ENCODE measurements around the gene DENND5A.

DENND5A gene

GRCh38 chr11:9143721-9144120 is 121.4 kb downstream of the DENND5A start:
- in situ Hi-C loops (cut with HindIII; ENCODE audit: low pct_ligation_motif_present, low sequenced_read_pairs): no loop called here
- Histone ChIP-seq H3K27me3 (replicated peaks) (no peaks in the 10 kb centered on the region), H3K27ac (no peak overlapping the region), H3K36me3 (replicated peaks) (peaks cover 78% of the 10 kb centered on the region), H3K4me3 (ENCODE audit: low read depth, low read length) (no peak overlapping the region)
- no peak for TF ChIP-seq CTCF (IDR thresholded peaks at IDR 0.05; ENCODE audit: low read depth, low read length, missing control alignments)
- no peak for DNase-seq

DNA sequence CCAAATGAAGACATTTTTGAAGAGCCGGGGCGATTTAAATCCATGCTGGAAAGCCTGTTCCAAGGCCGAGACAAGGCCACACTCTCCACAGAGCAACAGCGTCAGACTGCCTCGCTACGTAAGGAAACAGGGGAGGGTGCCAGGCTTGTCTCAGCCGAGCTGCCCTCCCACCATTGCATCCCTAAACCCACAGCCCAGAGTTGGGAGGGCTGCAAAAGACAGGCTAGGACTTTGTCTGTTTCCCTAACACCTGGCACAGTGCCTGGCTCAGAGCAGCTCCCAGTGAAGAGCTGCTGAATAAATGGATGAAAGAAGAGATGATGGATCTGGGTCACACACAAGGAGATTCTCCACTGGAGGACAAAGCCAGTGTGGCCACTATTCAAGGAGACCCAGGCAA is 122.4 kb downstream of the DENND5A start:
- in situ Hi-C loops (cut with HindIII; ENCODE audit: low pct_ligation_motif_present, low sequenced_read_pairs): no loop called here
- H3K27ac ChIP-seq: no peak overlapping the region

DNA sequence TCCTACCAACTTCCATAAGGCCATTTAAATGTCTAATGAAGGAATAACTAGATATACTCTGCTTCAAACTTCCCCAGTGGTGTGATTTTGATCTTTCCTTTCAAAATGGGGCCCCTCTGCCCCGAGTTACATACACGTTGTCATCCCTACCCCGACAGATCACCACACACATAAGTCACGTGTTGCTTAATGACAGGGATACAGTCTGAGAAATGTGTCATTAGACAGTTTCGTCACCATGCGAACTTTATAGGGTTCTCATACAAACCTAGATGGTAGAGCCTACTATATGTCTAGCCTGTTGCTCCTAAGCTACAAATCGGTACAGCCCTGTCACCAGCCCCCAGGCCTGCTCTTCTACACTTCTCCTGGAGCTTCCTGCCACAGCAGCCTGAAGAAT is 124.0 kb downstream of the DENND5A start:
- no peaks in the 10 kb centered on the region for H3K27me3 ChIP-seq (replicated peaks)
- H3K36me3 ChIP-seq (replicated peaks): peaks cover 71% of the 10 kb centered on the region
- no peak for DNase-seq
- no peak overlapping the region for H3K27ac ChIP-seq
- in situ Hi-C loops (cut with HindIII; ENCODE audit: low pct_ligation_motif_present, low sequenced_read_pairs): no loop called here
- no peak overlapping the region for H3K4me3 ChIP-seq (ENCODE audit: low read depth, low read length)
- TF ChIP-seq CTCF (IDR thresholded peaks at IDR 0.05; ENCODE audit: low read depth, low read length, missing control alignments): no peak

More for the DNA sequence above, 122.4 kb downstream of the DENND5A start:
- DNase-seq: no peak
- Histone ChIP-seq H3K4me3 (ENCODE audit: low read depth, low read length) (no peak overlapping the region), H3K36me3 (replicated peaks) (peaks cover 80% of the 10 kb centered on the region), H3K27me3 (replicated peaks) (no peaks in the 10 kb centered on the region)
- no peak for TF ChIP-seq CTCF (IDR thresholded peaks at IDR 0.05; ENCODE audit: low read depth, low read length, missing control alignments)

DNA sequence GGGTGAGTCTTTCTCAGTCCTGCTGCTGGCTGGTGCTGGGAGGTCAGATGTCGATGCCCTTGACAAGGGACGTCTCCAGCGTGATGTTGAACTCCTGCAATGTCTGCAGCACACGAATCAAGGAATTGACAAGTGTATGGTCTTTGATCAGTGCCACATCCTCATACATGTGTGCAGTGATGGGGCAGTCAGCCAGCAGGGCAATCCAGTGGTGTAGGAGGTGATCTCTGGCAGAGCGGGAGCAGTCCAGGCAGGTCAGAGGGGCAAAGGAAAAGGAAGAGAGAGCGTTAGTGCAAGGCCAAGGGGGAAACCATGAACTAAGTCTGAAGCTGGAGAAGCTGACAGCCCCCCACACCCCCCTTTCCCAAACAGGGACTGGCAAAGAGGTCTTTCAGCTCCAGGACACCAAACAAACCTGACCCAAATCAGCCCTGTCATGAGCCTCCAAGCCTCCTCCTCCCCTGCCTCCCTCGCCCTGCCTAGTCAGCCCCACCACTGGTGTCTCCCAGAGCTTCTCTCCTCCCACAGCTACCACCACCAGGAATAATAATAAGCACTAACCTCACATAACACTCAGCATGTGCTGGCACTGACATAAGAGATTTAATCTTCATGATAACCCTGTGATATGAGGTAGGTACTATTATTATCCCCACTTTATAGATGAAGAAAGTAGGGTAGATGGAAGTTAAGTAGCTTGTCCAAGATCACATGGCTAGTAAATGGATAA is 125.4 kb downstream of the DENND5A start:
- Histone ChIP-seq H3K27me3 (replicated peaks) (no peaks in the 10 kb centered on the region), H3K4me3 (ENCODE audit: low read depth, low read length) (no peak overlapping the region), H3K36me3 (replicated peaks) (peaks cover 61% of the 10 kb centered on the region), H3K27ac (no peak overlapping the region)
- in situ Hi-C loops (cut with HindIII; ENCODE audit: low pct_ligation_motif_present, low sequenced_read_pairs): no loop called here
- DNase-seq: no peak
- TF ChIP-seq CTCF (IDR thresholded peaks at IDR 0.05; ENCODE audit: low read depth, low read length, missing control alignments): no peak

- Histone ChIP-seq H3K27ac (no peak overlapping the region), H3K36me3 (replicated peaks) (peaks cover 54% of the 10 kb centered on the region), H3K27me3 (replicated peaks) (no peaks in the 10 kb centered on the region), H3K4me3 (ENCODE audit: low read depth, low read length) (no peak overlapping the region)
- peak; percentile 82 for DNase-seq
- no peak for TF ChIP-seq CTCF (IDR thresholded peaks at IDR 0.05; ENCODE audit: low read depth, low read length, missing control alignments)
- in situ Hi-C loops (cut with HindIII; ENCODE audit: low pct_ligation_motif_present, low sequenced_read_pairs): no loop called here
These were observed 126.3 kb downstream of the DENND5A start for GRCh38 chr11:9138612-9139579.

Data from brain microvascular endothelial cell (primary cell).